HL-60/S4 treated with phorbol 12-myristate 13-acetate at 8.2 ng/mL for 4 days and 3 days (cell line): ENCODE results near the gene ARMC5.
"Not testable (repeated sequence)": the region's sequence is repeated elsewhere in the genome, so short reads cannot be mapped to it uniquely, and the experiment has no call there.

Experiments
- in situ Hi-C: fragments of 300-500 bp; cut with MboI; formaldehyde crosslinking; loops from 2 replicates; pipeline ENCODE4 v1.15.0; 2022; ENCODE audit warnings: low sequenced_read_pairs

The ARMC5 gene

DNA sequence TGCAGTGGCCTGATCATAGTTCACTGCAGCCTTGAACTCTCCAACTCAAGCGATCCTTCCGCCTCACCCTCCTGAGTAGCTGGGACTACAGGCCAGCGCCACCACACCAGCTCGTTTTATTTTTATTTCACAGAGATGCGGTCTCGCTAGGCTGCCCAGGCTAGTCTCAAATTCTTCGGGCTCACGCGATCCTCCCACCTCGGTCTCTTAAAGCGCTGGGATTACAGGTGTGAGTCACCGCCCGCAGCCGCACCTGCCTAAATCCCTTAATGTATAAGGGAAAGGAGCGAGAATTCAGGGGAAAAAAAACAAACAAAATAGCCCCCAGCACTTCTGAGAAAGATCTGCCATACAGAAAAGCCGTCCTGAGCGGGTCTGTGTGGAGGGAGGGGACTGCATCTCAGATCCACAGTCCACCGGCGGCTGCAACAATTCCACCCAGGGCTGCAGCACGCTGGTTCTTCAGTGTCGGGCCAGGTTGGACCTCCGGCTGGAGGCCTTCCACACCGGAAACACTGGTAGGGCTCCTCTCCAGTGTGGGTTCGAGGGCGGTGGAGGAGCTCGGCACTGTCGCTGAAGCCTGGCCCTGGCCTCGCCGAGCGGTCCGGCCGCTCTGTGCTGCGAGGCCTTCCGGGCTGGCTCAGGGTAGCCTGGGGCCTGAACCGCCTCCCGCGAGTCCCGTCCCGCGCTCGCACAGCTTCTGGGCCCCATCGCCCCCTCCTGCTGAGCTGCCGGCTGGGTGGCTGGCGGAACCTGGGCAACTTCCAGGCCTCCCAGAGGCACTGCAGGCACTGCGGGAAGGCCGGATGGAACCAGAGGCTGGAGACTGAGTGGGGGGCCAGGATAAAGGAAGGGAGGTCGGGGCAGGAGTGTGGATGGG lies 23.7 kb upstream of the ARMC5 start:
- in situ Hi-C loops, result no loop called here

DNA sequence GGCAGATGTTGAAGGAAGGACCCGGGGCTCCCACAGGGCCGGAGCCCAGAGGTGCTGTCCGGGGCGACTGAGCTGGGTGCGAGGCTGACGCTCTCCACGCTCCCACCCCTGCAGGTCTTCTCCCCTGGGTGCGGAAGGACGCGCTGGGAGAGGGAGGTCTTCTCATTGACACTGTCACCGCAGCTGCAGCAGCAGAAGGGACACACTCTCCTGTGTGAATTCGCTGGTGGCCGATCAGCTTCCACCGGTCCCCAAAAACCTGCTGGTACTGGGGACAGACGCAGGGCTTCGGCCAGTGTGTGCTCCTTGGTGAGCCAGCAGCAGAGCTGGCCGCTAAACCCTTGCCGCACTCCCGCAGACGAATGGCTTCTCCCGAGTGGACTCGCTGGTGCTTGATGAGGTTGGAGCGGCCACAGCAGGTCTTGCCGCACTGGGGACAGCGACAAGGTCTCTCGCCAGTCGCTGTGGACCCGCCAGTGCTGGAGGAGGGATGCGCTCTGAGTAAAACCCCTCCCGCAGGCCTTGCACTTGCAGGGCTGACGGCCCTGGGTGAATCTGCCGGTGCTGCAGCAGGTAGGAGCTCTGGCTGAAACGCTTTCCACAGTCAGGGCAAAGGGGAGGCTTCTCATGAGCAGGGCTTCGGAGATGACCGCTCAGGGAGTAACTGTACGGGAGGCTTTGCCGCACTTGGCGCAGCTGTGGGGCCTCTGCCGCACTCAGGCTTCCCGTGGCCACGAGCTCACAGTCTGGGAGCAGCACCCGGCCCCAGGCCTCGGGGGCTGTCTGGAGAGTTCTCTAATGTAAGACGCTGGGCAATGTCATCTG lies 22.9 kb upstream of the ARMC5 start:
- in situ Hi-C loops, result no loop called here

DNA sequence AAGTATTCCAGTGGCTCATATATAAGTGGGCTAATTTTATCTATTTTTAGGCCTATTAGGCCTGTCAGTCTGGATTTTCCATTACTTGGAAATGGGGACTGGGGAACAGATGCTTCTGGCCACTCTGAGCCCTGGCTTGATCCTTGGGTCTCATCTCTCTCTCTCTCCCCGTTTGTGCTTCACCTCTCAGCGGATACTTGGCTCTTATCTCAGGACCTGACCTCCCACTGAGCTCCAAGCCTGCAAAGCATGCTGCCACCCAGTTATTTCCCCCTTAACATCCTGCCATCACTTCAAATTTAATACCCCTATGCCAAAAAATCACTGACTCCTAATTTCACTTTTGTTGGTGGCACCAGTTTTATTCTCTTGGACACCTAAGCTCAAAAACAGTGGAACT lies 20.9 kb upstream of the ARMC5 start:
- in situ Hi-C loops, result no loop called here

DNA sequence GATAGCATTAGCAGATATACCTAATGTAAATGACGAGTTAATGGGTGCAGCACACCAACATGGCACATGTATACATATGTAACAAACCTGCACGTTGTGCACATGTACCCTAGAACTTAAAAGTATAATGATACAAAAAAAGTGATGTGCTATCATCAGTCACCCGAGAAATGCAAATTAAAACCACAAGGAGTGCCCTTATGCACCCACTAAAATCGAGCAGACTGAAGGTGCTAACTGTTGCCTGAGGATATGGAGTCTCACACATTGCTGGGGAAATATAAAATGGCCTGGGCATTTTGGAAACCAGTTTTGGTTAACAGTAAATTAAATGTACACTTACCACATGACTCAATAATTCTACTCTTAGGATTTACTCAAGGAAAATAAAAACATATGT lies 20.3 kb upstream of the ARMC5 start:
- in situ Hi-C loops, result not testable (repeated sequence)

DNA sequence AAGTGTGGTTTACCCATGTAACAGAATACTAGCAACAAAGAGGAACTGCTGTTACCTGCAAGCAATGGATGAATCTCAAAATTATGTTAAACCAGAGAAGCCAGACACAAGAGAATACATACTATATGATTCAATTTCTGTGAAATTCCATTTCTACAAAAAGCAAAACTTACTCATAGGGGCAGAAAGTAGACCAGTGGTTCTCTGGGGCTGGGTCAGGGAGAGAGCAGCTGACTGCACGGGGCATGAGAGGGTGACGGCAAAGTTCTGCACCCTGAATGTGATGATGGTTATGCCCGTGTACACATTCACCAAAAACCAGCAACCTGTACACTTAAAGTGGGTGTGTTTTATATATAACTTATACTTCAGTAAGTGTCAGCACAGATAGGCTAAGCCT lies 19.8 kb upstream of the ARMC5 start:
- in situ Hi-C loops, result no loop called here

DNA sequence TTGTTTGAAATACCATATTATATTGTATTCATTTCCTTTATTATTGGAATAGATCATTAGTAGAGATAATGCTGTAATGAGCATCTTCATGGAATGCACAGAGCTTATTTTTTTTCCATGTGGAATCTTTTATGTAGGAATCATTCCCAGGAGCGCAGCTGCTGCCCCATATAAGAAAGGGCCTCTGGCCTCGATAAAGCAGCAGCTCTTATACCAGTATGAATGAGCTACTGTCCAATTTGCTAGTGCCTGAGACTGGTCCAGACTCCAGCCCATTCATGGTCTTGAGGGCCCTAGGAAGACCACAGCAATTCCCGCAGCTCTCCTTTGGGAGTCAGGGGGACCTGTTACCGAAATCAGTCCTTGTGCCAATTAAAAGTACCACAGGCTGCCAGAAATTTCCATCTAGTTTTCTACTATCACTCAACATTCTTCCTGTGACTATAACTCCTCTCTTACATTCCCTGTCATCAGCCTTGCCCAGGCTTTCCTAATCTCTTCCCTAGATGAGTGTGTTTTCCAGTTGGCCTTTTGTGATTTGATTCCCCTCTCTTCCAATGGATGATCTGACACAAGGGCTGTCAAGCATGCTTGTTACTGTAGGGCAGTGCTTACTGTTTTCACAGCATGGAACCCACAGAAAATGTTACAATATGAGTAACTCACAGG lies 18.7 kb upstream of the ARMC5 start:
- in situ Hi-C loops, result no loop called here

DNA sequence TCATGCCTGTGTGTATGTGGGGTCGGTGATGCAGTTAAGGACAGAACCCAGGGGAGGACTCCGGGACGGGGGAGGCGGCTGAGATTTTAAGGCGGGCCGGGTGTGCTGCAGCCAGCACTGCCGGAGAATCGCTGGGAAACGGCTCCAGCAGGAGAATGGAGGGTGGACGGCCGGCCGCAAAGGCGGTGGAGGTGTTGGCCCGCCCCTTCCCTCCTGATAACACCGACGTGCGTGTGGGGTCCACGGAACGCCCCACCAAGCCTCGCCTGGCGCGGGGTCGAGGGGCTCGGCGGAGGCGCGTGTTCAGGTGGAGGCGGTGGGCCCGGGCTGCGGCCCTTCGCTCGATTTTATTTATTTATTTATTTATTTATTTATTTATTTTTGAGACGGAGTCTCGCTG lies 17.3 kb upstream of the ARMC5 start:
- in situ Hi-C loops, result no loop called here

DNA sequence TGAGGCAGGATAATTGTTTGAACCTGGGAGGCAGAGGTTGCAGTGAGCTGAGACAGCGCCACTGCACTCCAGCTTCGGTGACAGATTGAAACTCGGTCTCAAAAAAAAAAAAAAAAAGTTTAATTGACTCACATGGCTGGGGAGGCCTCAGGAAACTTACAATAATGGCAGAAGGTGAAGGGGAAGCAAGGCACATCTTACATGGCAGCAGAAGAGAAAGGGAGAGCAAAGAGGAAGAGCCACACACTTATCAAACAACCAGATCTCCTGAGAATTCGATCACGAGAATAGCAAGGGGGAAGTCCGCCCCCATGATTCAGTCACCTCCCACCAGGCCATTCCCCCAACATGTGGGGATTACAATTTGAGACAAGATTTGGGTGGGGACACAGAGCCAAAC lies 13.4 kb upstream of the ARMC5 start:
- in situ Hi-C loops, result not testable (repeated sequence)

DNA sequence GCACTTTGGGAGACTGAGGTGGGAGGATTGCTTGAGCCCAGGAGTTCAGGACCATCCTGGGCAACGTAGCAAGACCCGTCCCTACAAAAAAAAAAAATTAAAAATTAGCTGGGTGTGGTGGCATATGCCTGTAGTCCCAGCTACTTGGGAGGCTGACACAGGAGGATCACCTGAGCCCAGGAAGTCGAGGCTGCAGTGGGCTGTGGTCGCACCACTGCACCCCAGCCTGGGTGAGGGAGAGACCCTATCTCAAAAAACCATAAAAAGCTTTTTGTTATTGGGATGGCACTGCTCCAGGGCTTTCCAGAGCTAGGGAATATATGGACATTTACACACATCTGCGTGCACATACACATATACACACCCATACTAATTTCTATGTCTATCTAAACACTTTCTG lies 8.1 kb upstream of the ARMC5 start:
- in situ Hi-C loops, result loop anchor here (25.0 kb wide), 2 partner anchors 411 to 464 kb away; partner anchors contain the start of genes HSD3B7 and ZNF267

DNA sequence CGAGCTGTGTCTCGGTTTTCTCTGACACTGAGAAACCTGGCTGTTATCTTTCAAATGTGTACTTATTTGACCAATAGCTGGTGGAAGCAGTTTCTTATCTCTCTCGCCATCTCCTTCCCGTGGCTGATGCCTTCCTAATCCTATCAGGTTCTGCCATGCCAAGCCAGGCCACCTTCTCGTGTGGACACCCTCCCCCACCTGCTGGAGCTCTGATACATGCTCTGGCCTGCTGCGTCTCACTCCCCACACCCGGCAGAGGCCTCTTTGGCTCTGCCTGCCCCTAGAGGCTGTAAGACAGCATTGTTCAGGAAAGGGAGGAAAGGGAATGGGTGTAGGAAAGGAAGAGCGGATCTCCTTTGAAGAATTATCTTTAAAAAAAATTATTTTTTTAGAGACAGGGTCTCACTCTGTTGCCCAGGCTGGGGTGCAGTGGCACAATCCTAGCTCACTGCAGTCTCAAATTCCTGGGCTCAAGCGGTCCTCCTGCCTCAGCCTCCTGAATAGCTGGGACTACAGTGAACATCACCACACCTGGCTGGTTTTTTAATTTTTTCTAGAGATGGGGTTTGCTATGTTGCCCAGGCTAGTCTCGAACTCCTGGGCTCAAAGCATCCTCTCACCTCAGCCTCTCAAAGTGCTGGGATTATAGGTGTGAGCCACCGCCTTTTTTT lies 7.5 kb upstream of the ARMC5 start:
- in situ Hi-C loops, result loop anchor here (25.0 kb wide), 2 partner anchors 410 to 465 kb away; partner anchors contain the start of genes HSD3B7 and ZNF267

DNA sequence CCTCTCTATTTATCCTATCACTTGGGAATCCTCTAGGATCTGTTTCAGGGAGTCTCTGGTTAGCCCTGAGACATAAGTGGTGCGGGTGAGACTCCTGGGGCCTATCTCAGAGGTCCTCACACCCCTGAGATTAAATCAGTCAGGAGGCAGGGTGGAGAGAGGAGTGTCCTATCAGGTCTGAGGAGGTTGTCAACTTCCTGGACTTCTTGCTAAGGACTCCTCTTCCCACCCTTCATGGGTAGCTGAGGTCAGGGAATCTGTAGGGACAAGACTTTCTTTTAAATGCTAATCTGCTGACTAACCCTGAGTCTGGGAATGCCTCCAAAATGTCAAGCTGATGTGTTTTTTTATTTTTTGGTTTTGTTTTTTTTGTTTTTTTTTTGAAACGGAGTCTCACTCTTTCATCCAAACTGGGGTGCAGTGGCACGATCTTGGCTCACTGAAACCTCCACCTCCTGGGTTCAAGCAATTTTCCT lies 6.6 kb upstream of the ARMC5 start:
- in situ Hi-C loops, result loop anchor here (25.0 kb wide), 2 partner anchors 410 to 465 kb away; partner anchors contain the start of genes HSD3B7 and ZNF267

DNA sequence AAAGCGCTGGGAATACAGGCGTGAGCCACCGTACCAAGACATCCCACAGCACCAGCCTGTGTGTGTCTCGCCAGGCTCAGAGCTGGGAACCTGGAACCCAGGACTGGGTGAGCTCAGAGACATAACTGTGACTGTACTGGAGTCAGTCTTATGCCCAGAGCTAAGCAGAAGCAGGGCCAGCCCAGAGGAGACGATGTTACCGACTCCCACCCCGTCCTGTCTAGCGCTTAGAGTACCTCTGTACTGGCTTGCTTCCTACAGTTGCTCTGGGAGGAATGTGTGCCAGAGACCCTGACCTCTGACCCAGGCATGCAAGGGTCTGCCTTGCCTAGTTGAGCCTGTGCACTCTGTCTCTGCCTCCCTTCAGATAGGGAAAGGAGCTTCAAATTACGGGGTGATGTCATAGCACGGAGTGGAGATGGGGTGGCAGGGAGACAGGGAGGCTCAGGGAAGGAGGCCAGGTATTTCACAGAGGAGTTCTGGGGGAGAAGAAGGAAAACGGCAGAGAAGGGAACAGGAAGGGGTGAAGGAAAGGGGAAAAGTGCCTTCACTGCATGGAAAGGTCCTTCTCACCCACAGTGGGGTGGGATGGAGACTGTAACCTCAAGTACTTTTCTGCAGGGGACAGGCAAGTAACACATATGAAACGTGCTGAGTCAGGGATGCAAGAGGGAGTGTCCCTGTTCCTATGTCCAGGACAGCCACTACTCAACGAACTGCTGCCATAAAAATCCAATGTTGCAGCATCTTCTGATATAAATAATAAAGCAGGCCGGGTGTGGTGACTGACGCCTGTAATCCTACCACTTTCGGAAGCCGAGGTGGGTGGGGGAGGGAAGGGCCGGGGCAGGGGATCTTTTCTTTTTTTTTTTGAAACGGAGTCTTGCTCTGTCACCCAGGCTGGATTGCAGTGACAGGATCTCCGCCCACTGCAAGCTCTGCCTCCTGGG lies 5.8 kb upstream of the ARMC5 start:
- in situ Hi-C loops, result loop anchor here (25.0 kb wide), 2 partner anchors 409 to 466 kb away; partner anchors contain the start of genes HSD3B7 and ZNF267

DNA sequence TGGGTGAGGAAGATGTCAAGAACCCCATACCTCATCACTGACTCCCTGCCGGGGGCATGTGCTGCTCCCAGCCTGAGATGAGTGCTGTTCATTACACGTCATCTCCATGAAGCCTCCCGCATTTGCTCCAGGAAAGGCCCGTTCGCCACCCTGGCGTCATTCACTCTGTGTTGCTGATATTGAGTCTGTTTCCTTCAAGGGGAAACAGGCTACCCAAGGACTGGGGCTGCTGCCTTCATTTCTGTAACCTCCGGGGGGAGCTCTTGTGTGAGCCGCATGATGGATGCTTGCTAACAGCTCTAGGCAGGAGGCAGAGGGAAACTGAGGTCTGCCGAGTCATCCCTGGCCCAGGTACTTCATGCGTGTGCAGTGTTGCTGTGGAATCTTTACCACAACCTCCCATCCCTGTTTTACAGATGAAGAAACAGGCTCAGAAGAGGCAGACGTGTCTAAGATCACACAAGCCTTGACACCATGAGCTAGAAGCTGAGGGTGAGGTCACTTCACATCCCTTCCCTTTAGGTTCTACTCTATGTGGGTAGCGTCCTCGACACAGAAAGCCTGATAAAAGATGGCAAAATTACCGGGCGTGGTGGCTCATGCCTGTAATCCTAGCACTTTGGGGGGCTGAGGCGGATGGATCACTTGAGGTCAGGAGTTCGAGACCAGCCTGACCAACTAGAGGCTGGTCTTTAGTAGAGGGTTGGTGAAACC lies 3.5 kb upstream of the ARMC5 start:
- in situ Hi-C loops, result loop anchor here (25.0 kb wide), 2 partner anchors 407 to 468 kb away; partner anchors contain the start of genes HSD3B7 and ZNF267

DNA sequence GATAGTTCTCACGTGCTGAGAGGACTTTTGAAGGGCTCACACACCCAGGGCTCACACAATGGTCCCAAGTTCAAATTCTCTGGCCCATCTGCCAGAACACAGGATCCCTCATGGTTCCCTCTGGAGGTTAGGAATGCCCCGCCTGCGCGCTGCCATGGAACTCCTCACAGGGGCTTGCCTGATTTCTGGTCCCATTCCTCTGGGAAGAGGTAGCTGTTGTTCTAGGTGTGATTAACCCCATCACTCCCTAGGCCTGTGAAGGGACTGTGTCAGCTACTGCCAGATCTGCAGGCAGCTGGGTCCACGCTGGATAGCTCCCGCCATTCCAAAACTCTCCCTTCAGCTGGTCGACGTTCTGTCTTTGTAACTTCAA lies 2.3 kb upstream of the ARMC5 start:
- in situ Hi-C loops, result loop anchor here (25.0 kb wide), 2 partner anchors 405 to 470 kb away; partner anchors contain the start of genes HSD3B7 and ZNF267

DNA sequence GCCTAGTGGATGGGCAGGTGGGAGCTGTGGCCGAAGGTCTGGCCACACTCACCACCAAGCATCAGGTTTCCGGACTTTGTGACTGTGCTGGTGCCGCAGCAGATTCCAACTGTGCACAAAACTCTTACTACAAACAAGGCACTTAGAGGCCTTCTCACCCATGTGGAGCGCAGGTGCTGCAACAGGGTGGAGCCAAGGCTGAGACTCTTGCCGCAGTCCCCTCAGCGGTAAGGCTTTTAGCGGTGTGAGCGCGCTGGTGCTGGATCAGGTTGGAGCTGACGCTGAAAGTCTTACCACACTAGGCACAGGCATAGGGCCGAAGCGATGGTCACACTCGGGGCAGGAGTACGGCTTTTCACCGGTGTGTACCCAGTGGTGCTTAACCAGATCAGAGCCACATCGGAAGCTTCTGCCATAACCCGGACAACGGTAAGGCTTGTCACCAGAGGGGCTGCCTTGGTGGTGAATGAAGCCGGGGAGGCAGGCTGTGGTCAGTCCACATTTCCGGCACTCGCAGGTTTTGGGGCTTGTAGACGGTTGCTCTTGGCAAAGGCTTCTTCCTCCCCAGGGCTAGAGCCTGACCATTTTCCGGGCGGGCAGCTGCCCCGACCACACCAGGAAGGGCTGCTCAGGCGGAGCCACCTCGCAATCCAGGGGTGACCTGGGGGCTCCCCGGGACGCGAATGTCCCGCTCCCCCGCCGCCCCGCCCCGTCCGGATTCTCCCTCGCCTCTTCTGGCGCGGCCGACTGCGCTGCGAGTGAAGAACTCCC lies 1.0 kb upstream of the ARMC5 start:
- in situ Hi-C loops, result loop anchor here (25.0 kb wide), 2 partner anchors 404 to 471 kb away; partner anchors contain the start of genes HSD3B7 and ZNF267

DNA sequence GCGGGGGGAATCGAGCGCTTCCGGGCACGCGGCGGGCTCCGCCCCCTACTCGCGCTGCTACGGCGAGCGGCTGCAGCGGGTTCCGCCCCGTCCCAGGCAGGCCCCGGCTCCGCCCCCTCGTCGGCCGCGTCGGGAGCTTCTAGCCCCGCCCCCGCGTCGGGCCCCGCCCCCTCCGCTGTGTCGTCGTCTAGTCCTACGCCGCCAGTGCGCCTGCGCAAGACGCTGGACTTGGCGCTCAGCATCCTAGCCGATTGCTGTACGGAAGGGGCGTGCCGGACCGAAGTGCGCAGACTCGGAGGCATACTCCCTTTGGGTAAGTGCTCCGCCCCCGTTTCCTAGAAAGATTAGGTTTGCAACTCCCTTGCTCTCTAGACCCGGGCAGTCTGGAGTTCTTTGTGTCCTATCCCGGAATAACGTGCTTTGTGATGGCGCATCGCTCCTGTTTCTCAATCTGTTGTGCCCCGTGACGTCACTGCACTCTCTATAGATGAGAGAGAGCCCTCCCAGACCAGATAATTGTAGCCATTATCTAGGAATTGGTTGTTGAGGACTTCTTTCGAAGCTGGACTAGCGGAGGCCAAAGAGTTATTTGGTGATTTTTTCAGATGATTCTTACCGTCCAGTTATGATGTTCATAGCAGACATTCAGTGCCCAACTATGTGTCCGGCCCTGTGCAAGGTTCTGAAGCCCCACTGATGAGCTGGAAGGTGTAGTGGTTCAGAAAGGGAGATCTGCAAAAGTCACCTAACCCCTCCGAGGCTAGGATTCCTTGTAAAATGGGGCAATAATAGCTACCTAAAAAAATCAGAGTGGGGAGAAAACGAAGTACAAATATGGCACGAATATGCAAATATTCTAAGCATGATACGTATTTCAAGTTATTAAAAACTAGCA lies 633 bp downstream of the ARMC5 start:
- in situ Hi-C loops, result loop anchor here (25.0 kb wide), 2 partner anchors 402 to 473 kb away; partner anchors contain the start of genes HSD3B7 and ZNF267
